ENCODE results near the gene CAMTA1.

CAMTA1 gene

DNA sequence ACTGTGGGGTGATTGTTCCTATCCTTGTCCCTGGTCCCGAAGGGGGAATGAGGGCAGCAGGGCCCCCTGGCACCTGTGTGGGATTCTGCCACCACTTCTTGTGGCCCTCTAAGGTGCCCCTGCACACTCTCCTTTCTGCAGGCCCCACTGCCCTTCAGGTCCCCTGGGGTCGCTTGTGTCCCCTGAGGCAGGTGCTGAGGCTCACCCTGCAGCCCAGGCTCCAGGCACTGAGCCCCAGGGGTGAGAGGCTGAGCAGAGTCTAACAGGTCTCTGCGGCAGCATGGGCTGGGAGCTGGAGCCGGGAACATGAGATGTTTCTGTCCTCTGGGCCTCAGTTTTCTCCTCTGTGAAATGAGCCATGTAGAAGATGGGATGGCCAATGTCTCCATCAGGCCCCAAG lies 774.9 kb downstream of the CAMTA1 start:
- Histone ChIP-seq H3K36me3 (ENCODE audit: control insufficient read depth in 2 of 2, insufficient read depth in 2 of 2, low read length in 2 of 2) (no peaks in the 10 kb centered on the region), H3K4me1 (ENCODE audit: control insufficient read depth, insufficient read depth, low read length) (no peaks in the 10 kb centered on the region), H3K27me3 (ENCODE audit: control insufficient read depth in 1 of 2, insufficient read depth in 2 of 2, low read length in 2 of 2) (no peaks in the 10 kb centered on the region), H3K9me3 (ENCODE audit: control insufficient read depth in 2 of 2, low read length in 2 of 2) (no peaks in the 10 kb centered on the region), H3K9ac (ENCODE audit: low read length in 2 of 2) (no peak overlapping the region), H3K27ac (ENCODE audit: low read length) (no peak overlapping the region), H3K4me3 (ENCODE audit: low read length in 2 of 2) (no peak overlapping the region)

DNA sequence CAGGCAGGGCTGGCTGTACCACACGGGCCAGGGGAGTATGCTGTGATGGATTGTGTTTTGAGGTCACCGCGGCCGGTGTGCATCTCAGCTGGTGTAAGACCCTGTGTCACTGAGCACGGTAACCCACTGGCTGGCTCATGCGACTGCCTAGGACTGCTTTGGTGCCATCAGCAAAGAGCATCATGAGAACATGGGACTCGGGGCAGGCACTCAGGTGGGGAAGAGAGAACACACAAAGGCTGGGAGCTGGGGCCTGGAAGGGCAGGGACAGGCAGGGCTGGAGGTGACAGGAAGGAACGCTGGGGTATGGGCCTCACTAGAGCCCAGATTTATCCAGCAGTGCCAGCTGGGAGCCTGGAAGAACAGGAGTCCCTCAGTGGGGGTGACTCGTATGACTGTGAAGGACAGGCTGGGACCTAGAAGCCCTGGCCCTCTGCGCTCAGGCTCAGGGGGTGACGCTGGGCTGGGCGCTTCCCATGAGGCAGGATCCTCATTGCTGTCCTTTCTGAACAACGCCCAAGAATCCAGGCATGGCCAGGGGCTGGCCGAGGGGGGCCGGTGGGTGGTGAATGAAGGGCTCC lies 775.4 kb downstream of the CAMTA1 start:
- no peak overlapping the region for H3K27ac ChIP-seq (ENCODE audit: low read length)
- H3K36me3 ChIP-seq (ENCODE audit: control insufficient read depth in 2 of 2, insufficient read depth in 2 of 2, low read length in 2 of 2) = no peaks in the 10 kb centered on the region
- no peaks in the 10 kb centered on the region for H3K4me1 ChIP-seq (ENCODE audit: control insufficient read depth, insufficient read depth, low read length)
- no peaks in the 10 kb centered on the region for H3K27me3 ChIP-seq (ENCODE audit: control insufficient read depth in 1 of 2, insufficient read depth in 2 of 2, low read length in 2 of 2)
- H3K4me3 ChIP-seq (ENCODE audit: low read length in 2 of 2) = no peak overlapping the region
- H3K9me3 ChIP-seq (ENCODE audit: control insufficient read depth in 2 of 2, low read length in 2 of 2) = no peaks in the 10 kb centered on the region
- no peak overlapping the region for H3K9ac ChIP-seq (ENCODE audit: low read length in 2 of 2)

DNA sequence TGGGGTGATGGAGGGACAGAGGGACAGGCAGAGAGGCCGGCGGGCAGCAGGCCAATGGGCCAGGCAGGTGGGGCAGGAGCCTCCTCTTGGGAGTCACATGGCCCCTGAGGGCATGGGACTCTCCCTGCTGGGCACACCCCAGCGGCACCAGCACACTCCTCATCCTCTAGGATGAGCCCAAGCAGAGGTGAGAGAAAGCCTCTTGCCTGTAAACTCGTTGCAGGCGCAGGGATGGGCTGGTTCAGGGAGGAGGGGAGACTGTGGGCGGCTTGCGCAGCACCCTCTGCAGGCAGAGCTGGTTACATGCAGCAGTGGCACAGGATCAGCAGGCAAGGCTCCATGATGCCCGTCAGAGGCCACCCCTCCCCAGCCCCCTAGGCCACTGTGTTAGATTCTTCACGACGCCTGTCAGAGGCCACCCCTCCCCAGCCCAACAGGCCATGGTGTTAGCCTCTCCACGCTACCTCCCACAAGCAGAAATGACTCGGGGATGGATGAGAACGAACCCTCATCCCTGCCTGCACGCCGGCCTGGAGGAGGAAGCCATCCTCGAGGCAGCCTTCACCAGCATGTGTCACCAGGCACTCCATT lies 776.2 kb downstream of the CAMTA1 start:
- no peaks in the 10 kb centered on the region for H3K4me1 ChIP-seq (ENCODE audit: control insufficient read depth, insufficient read depth, low read length)
- H3K36me3 ChIP-seq (ENCODE audit: control insufficient read depth in 2 of 2, insufficient read depth in 2 of 2, low read length in 2 of 2) = no peaks in the 10 kb centered on the region
- H3K27me3 ChIP-seq (ENCODE audit: control insufficient read depth in 1 of 2, insufficient read depth in 2 of 2, low read length in 2 of 2) = no peaks in the 10 kb centered on the region
- no peak overlapping the region for H3K27ac ChIP-seq (ENCODE audit: low read length)
- H3K4me3 ChIP-seq (ENCODE audit: low read length in 2 of 2) = no peak overlapping the region
- H3K9me3 ChIP-seq (ENCODE audit: control insufficient read depth in 2 of 2, low read length in 2 of 2) = no peaks in the 10 kb centered on the region
- no peak overlapping the region for H3K9ac ChIP-seq (ENCODE audit: low read length in 2 of 2)

DNA sequence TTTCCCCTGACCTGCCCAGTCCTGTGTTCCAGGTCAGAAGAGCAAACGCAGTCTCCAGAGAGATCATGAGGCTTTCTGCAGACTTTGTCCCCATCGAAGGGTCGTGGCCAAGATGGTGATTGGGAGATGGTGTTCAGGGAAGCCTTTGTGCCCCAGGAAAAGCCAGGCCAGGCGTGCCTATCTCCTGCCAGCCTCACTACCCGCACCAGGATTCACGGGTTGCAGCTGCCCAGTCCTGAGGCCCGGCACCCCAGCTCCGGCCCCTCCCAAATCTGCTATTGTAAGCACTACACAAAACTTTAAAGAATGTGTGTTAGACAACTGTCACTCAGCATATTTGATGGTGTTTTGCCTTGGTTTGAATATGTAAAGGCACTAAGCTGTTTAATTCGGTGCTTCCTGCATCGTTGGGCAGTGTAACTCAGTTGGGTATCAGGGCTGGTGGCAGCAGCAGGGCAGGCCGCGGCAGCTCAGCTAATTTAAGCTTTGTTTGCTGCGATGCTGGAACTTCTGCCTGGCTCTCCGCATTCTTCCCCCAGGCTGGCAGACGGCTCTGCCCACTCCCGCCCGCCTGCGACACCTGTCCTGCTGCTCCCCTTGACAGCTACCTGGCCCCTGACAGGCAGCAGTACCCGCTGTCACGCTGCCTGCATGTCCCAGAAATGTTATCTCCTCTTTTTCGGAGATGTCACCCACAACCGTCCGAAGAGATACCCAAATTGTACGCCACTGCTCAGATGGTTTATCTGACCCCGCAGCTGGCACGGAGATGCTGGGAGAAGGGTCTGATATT lies 776.9 kb downstream of the CAMTA1 start:
- H3K27ac ChIP-seq (ENCODE audit: low read length) = no peak overlapping the region

DNA sequence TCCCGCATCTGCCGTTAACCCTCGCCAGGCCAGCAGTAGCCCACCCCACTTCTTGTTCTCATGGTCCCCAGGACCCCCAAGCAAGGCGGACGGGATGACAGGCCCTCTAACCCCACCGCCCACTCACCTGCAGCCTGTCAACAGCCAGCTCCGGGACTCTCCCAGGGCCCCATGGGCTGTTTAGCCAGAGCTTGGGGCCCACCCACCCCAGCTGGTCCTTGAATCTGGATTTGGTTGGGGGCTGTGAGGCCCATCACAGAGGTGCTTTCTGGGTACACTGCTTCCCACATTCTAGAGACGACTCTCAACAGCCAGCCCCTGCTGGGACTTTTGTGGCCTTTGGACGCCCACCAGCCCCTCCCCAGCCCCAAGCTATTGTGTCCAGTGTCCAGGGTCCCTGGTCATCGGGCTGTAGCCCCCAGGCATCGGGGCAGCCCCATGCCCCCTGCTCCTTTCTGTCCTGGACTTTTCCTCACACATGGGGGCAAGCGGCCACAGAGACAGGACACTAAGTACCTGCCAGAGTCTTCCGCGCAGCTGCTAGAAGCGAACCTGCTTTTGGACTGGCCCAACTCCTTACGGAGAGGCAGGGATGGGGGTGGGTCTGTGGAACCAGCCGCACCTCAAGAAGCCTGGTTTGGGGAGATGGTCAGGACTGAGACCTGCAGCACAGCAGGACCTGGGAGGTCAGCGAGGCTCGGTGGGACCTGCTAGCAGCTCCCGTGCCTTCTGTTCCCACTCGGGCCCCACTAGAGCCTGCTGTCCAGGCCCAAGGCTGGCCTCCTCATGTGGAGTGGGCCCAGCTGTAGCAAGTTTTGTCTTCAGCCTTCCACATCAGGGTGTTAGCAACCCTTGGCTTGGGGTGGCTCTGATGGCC lies 777.7 kb downstream of the CAMTA1 start:
- Histone ChIP-seq H3K27me3 (ENCODE audit: control insufficient read depth in 1 of 2, insufficient read depth in 2 of 2, low read length in 2 of 2) (no peaks in the 10 kb centered on the region), H3K36me3 (ENCODE audit: control insufficient read depth in 2 of 2, insufficient read depth in 2 of 2, low read length in 2 of 2) (no peaks in the 10 kb centered on the region), H3K4me1 (ENCODE audit: control insufficient read depth, insufficient read depth, low read length) (no peaks in the 10 kb centered on the region), H3K9me3 (ENCODE audit: control insufficient read depth in 2 of 2, low read length in 2 of 2) (no peaks in the 10 kb centered on the region), H3K4me3 (ENCODE audit: low read length in 2 of 2) (no peak overlapping the region), H3K27ac (ENCODE audit: low read length) (no peak overlapping the region), H3K9ac (ENCODE audit: low read length in 2 of 2) (no peak overlapping the region)

More for the DNA sequence above, 776.9 kb downstream of the CAMTA1 start:
- Histone ChIP-seq H3K9me3 (ENCODE audit: control insufficient read depth in 2 of 2, low read length in 2 of 2) (no peaks in the 10 kb centered on the region), H3K4me3 (ENCODE audit: low read length in 2 of 2) (no peak overlapping the region), H3K4me1 (ENCODE audit: control insufficient read depth, insufficient read depth, low read length) (no peaks in the 10 kb centered on the region), H3K27me3 (ENCODE audit: control insufficient read depth in 1 of 2, insufficient read depth in 2 of 2, low read length in 2 of 2) (no peaks in the 10 kb centered on the region), H3K36me3 (ENCODE audit: control insufficient read depth in 2 of 2, insufficient read depth in 2 of 2, low read length in 2 of 2) (no peaks in the 10 kb centered on the region), H3K9ac (ENCODE audit: low read length in 2 of 2) (no peak overlapping the region)

DNA sequence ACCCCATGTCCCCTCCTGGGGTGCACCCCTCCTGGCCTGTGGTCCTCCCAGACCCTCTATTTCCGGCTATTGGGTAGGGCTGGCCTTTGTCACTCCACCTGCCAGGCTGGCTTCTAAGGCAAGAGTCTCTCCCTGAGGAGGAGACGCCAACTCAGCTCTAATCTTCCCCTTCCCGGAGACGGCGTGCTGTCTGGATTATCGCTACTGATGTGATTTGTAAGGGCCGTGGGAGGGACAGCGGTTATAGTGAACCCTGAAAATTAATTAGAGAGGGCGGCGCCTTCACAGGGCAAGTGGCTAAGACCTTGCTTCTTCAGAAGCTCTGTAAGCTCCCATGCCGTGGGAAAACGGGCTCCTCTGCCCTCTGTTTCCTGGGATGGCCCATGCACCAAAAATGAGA lies 778.9 kb downstream of the CAMTA1 start:
- H3K9me3 ChIP-seq (ENCODE audit: control insufficient read depth in 2 of 2, low read length in 2 of 2) = no peaks in the 10 kb centered on the region
- H3K36me3 ChIP-seq (ENCODE audit: control insufficient read depth in 2 of 2, insufficient read depth in 2 of 2, low read length in 2 of 2) = no peaks in the 10 kb centered on the region
- no peak overlapping the region for H3K9ac ChIP-seq (ENCODE audit: low read length in 2 of 2)
- no peaks in the 10 kb centered on the region for H3K27me3 ChIP-seq (ENCODE audit: control insufficient read depth in 1 of 2, insufficient read depth in 2 of 2, low read length in 2 of 2)
- no peak overlapping the region for H3K4me3 ChIP-seq (ENCODE audit: low read length in 2 of 2)
- H3K27ac ChIP-seq (ENCODE audit: low read length) = no peak overlapping the region
- H3K4me1 ChIP-seq (ENCODE audit: control insufficient read depth, insufficient read depth, low read length) = no peaks in the 10 kb centered on the region

DNA sequence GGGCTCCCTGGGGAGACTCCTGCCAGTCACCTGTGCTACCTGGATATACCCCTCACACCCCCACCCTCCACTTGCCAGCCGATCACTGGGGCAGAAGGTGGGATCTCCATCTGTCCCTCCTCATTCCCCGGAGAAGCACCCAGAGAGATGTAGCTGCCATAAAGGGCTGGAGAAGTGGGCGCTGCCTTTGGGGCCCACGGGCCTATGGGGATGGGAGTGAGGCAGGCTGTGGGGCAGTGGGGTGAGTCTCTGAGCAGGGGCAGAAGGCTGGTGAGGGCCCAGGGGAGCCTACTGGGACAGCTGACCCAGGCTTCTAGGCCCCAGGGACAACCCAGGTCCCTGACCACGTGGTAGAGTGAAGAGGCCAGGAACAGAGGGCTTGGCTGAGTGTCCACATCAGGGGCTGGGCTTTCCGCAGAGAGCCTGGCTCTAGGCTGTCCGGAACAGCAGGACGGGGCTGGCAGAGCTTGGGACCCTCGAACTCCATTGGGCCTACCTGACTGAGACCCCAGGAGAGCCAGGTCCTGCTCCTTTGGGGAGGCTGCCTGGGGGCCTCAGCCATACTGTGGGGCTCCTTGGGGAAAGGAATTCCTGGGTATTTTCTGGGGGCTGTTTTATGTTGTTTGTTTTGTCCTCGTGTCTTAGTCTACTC lies 780.0 kb downstream of the CAMTA1 start:
- H3K9me3 ChIP-seq (ENCODE audit: control insufficient read depth in 2 of 2, low read length in 2 of 2) = no peaks in the 10 kb centered on the region
- H3K36me3 ChIP-seq (ENCODE audit: control insufficient read depth in 2 of 2, insufficient read depth in 2 of 2, low read length in 2 of 2) = no peaks in the 10 kb centered on the region
- no peaks in the 10 kb centered on the region for H3K27me3 ChIP-seq (ENCODE audit: control insufficient read depth in 1 of 2, insufficient read depth in 2 of 2, low read length in 2 of 2)
- no peak overlapping the region for H3K4me3 ChIP-seq (ENCODE audit: low read length in 2 of 2)
- H3K9ac ChIP-seq (ENCODE audit: low read length in 2 of 2) = no peak overlapping the region
- H3K4me1 ChIP-seq (ENCODE audit: control insufficient read depth, insufficient read depth, low read length) = no peaks in the 10 kb centered on the region
- H3K27ac ChIP-seq (ENCODE audit: low read length) = no peak overlapping the region

DNA sequence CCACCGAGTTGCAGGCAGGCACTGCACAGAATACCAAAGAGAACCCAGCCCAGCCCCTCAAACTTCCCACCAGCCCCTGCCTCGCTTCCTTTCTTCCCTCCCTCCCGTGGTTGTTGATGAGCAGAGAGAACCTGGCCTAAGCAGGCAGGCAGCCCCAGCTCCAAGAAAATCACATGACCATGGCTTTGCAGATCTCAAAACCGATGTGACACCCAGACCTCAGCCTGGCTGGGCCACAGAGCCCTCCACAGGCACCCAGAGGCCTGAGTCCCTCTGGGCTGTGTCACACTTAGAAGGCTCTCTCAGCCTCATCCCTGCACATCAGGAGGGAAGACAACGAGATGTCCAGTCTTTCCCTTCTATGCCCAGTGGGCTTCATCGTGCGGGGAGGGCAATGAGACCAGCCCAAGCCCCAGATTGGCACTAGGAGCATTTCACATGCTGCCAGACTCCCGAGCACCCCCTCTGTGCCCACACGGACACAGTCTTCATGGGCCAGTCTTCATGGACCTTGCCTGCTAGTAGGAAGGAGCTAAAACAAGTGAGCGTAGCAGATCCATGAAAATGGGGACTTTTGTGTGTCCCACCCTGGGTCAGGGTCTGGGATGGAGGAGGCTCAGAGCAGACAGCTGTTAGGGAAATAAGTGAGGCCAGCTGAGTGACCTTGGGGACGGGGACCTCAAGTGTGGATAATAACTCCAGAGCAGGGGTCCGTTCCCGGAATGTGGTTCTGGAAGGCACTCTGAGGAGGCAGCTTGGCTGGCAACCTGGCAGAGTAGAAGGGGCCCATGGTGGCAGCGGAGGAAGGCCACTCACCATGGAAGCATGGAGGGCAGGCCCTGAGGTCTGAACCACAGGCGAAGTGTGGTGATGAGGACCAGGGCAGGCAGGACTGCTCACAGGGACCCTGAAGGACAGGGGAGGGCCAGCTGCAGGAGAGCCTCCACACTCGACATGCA lies 781.4 kb downstream of the CAMTA1 start:
- H3K4me3 ChIP-seq (ENCODE audit: low read length in 2 of 2) = no peak overlapping the region
- H3K9ac ChIP-seq (ENCODE audit: low read length in 2 of 2) = no peak overlapping the region
- H3K9me3 ChIP-seq (ENCODE audit: control insufficient read depth in 2 of 2, low read length in 2 of 2) = no peaks in the 10 kb centered on the region
- H3K36me3 ChIP-seq (ENCODE audit: control insufficient read depth in 2 of 2, insufficient read depth in 2 of 2, low read length in 2 of 2) = no peaks in the 10 kb centered on the region
- H3K4me1 ChIP-seq (ENCODE audit: control insufficient read depth, insufficient read depth, low read length) = no peaks in the 10 kb centered on the region
- H3K27me3 ChIP-seq (ENCODE audit: control insufficient read depth in 1 of 2, insufficient read depth in 2 of 2, low read length in 2 of 2) = no peaks in the 10 kb centered on the region
- H3K27ac ChIP-seq (ENCODE audit: low read length) = no peak overlapping the region

DNA sequence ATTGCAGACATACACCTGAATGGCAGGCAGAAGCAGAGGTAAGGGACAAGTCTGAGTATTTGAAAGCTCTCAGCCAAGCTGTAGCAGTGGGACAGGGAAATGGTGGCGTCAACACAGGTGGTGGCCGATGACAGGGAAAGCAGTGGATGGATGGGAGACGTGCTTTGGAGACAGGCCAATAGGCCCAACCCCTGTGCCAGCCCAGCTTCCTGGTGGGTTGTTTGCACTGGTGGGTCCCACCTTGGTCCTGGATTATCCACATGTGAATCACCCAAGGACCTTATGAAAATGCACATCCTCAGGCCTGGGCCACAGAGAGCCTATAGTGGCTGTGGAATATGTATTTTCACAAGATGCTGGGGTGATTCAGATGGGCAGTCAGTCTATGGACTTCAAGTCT lies 782.1 kb downstream of the CAMTA1 start:
- Histone ChIP-seq H3K36me3 (ENCODE audit: control insufficient read depth in 2 of 2, insufficient read depth in 2 of 2, low read length in 2 of 2) (no peaks in the 10 kb centered on the region), H3K9ac (ENCODE audit: low read length in 2 of 2) (no peak overlapping the region), H3K9me3 (ENCODE audit: control insufficient read depth in 2 of 2, low read length in 2 of 2) (no peaks in the 10 kb centered on the region), H3K4me3 (ENCODE audit: low read length in 2 of 2) (no peak overlapping the region), H3K27ac (ENCODE audit: low read length) (no peak overlapping the region), H3K27me3 (ENCODE audit: control insufficient read depth in 1 of 2, insufficient read depth in 2 of 2, low read length in 2 of 2) (no peaks in the 10 kb centered on the region), H3K4me1 (ENCODE audit: control insufficient read depth, insufficient read depth, low read length) (no peaks in the 10 kb centered on the region)
